Sigmoid colon (tissue), 3 donors: Measurements from ENCODE around the gene SIK3.

ENCODE experiments used
- POLR2A ChIP-seq, 2 donors: fragments of 450-650 bp; IDR thresholded peaks; one replicate each; pipeline ENCODE4 v1.6.1; 2016; ENCODE audit warnings: antibody characterized with exemption in 2 of 2, mild to moderate bottlenecking in 2 of 2, moderate library complexity in 2 of 2
- TF ChIP-seq, protein P1 (sequence below), 4 experiments: fragments of 450-650 bp in 3 of 4; fragments of 200-600 bp in 1 of 4; IDR thresholded peaks; one replicate each; pipeline ENCODE4 v1.5.1; 2016 to 2019; ENCODE audit warnings: antibody characterized with exemption in 4 of 4, mild to moderate bottlenecking in 3 of 4, moderate library complexity in 2 of 4

DNA sequence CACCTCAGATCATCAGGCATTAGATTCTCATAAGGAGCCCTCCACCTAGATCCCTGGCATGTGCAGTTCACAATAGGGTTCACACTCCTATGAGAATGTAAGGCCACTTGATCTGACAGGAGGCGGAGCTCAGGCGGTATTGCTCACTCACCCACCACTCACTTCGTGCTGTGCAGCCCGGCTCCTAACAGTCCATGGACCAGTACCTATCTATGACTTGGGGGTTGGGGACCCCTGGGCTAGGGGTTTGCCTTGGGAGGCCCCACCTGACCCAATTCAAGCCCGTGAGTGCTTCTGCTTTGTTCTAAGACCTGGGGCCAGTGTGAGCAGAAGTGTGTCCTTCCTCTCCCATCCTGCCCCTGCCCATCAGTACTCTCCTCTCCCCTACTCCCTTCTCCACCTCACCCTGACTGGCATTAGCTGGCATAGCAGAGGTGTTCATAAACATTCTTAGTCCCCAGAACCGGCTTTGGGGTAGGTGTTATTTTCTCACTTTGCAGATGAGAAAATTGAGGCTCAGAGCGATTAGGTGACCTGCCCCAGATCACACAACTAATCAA, 266.4 kb downstream of the SIK3 start:
- TF ChIP-seq, protein P1, sequence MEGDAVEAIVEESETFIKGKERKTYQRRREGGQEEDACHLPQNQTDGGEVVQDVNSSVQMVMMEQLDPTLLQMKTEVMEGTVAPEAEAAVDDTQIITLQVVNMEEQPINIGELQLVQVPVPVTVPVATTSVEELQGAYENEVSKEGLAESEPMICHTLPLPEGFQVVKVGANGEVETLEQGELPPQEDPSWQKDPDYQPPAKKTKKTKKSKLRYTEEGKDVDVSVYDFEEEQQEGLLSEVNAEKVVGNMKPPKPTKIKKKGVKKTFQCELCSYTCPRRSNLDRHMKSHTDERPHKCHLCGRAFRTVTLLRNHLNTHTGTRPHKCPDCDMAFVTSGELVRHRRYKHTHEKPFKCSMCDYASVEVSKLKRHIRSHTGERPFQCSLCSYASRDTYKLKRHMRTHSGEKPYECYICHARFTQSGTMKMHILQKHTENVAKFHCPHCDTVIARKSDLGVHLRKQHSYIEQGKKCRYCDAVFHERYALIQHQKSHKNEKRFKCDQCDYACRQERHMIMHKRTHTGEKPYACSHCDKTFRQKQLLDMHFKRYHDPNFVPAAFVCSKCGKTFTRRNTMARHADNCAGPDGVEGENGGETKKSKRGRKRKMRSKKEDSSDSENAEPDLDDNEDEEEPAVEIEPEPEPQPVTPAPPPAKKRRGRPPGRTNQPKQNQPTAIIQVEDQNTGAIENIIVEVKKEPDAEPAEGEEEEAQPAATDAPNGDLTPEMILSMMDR (IDR thresholded peaks at IDR 0.05) = no peak
- TF ChIP-seq POLR2A (IDR thresholded peaks at IDR 0.05) = no peak
